CD14-positive monocyte (primary cell): ENCODE data around the gene TM2D1. TPM values are rescaled to one million over a fixed set of nuclear protein-coding genes. Genes with fewer than 3 reads are reported as not detected.

ENCODE experiments used
- DNase-seq, 3 donors: peaks; one replicate each; pipeline ENCODE4 v3.0.0-alpha.2; 2011 to 2022
- H2AFZ ChIP-seq: 2 replicates; pipeline ENCODE4 v1.6.0; 2012; ENCODE audit warnings: mild to moderate bottlenecking, low read depth, low read length, inconsistent platforms; ENCODE audit not compliant: insufficient read depth, poor library complexity, severe bottlenecking
- H3K27ac ChIP-seq, 2 donors: 1 replicate in 1 of 2; 2 replicates in 1 of 2; pipeline ENCODE4 v1.5.1; 2012 to 2013; ENCODE audit warnings: low read length in 2 of 2, control low read depth in 1 of 2, inconsistent platforms in 1 of 2, low read depth in 1 of 2, mild to moderate bottlenecking in 1 of 2
- H3K27me3 ChIP-seq, 2 donors: one replicate each; pipeline versions ENCODE4 v1.6.0 to v1.6.1; 2011 to 2013; ENCODE audit warnings: low read length in 2 of 2; ENCODE audit not compliant: control insufficient read depth in 2 of 2, insufficient read depth in 2 of 2
- H3K36me3 ChIP-seq, 2 donors: replicated peaks in 1 of 2; 1 replicate in 1 of 2; 2 replicates in 1 of 2; pipeline versions ENCODE4 v1.5.1 to v1.6.1; 2012 to 2013; ENCODE audit warnings: low read length in 2 of 2, control low read depth in 1 of 2, inconsistent platforms in 1 of 2, mild to moderate bottlenecking in 1 of 2; ENCODE audit not compliant: insufficient read depth in 2 of 2, control insufficient read depth in 1 of 2
- H3K4me1 ChIP-seq, 2 donors: 1 replicate in 1 of 2; 2 replicates in 1 of 2; pipeline versions ENCODE4 v1.5.1 to v1.6.1; 2012 to 2013; ENCODE audit warnings: low read length in 2 of 2, control low read depth in 1 of 2, inconsistent platforms in 1 of 2, mild to moderate bottlenecking in 1 of 2, moderate library complexity in 1 of 2; ENCODE audit not compliant: insufficient read depth in 2 of 2, control insufficient read depth in 1 of 2
- H3K4me2 ChIP-seq: replicated peaks from 2 replicates; pipeline ENCODE3; 2012; ENCODE audit warnings: low read length, moderate library complexity, mild to moderate bottlenecking; ENCODE audit not compliant: poor library complexity, severe bottlenecking; ENCODE audit errors: extremely low read depth
- H3K4me3 ChIP-seq, 3 experiments: fragments of 200-600 bp in 1 of 3; sonication (generic) in 1 of 3; replicated peaks in 1 of 3; 1 replicate in 2 of 3; 2 replicates in 1 of 3; pipeline ENCODE4 v1.5.1; 2011 to 2013; ENCODE audit warnings: low read length in 3 of 3, mild to moderate bottlenecking in 3 of 3, control low read depth in 2 of 3, low read depth in 2 of 3, inconsistent platforms in 1 of 3, moderate library complexity in 1 of 3
- H3K79me2 ChIP-seq: 2 replicates; pipeline ENCODE4 v1.6.0; 2012; ENCODE audit warnings: mild to moderate bottlenecking, control low read depth, inconsistent platforms, low read length, moderate library complexity; ENCODE audit not compliant: insufficient read depth
- H3K9ac ChIP-seq: 2 replicates; pipeline ENCODE4 v1.6.0; 2017; ENCODE audit warnings: low read length, mild to moderate bottlenecking; ENCODE audit not compliant: insufficient read depth, poor library complexity, severe bottlenecking
- H3K9me3 ChIP-seq, 2 donors: replicated peaks in 1 of 2; 1 replicate in 1 of 2; 2 replicates in 1 of 2; pipeline versions ENCODE4 v1.5.1 to v1.6.1; 2012 to 2013; ENCODE audit warnings: low read length in 2 of 2, control low read depth in 1 of 2; ENCODE audit not compliant: control insufficient read depth in 1 of 2, insufficient read depth in 1 of 2
- H4K20me1 ChIP-seq: 2 replicates; pipeline ENCODE4 v1.6.0; 2012; ENCODE audit warnings: mild to moderate bottlenecking, low read length, control low read depth, moderate library complexity; ENCODE audit not compliant: insufficient read depth
- H3K27ac Mint-ChIP-seq, 7 donors: one replicate each; pipeline ENCODE4 v1.8.0; 2020; ENCODE audit warnings: mild to moderate bottlenecking in 7 of 7, mixed read lengths in 7 of 7, moderate library complexity in 6 of 7, inconsistent platforms in 2 of 7
- H3K27me3 Mint-ChIP-seq, 3 donors: one replicate each; pipeline ENCODE4 v1.8.0; 2021 to 2022; ENCODE audit warnings: low read depth in 3 of 3, mild to moderate bottlenecking in 3 of 3, mixed read lengths in 3 of 3, moderate library complexity in 3 of 3, inconsistent platforms in 1 of 3
- H3K36me3 Mint-ChIP-seq, 2 donors: one replicate each; pipeline ENCODE4 v1.8.0; 2020; ENCODE audit warnings: mixed read lengths in 2 of 2, inconsistent platforms in 1 of 2, mild to moderate bottlenecking in 1 of 2
- H3K4me1 Mint-ChIP-seq: one replicate; pipeline ENCODE4 v1.8.0; 2020; ENCODE audit warnings: mild to moderate bottlenecking, mixed read lengths
- H3K4me3 Mint-ChIP-seq, 2 donors: one replicate each; pipeline ENCODE4 v1.8.0; 2020; ENCODE audit warnings: mild to moderate bottlenecking in 2 of 2, mixed read lengths in 2 of 2, moderate library complexity in 1 of 2
- H3K9me3 Mint-ChIP-seq, 7 donors: one replicate each; pipeline ENCODE4 v1.8.0; 2020 to 2022; ENCODE audit warnings: mixed read lengths in 7 of 7, mild to moderate bottlenecking in 6 of 7, moderate library complexity in 6 of 7, inconsistent platforms in 2 of 7
- WGBS: methylation state at CpG from one replicate; pipeline ENCODE4 v1.1.5; 2013; ENCODE audit warnings: missing lambda C conversion rate; ENCODE audit not compliant: insufficient coverage; 5-methylcytosine and 5-hydroxymethylcytosine counted together
- intact Hi-C, 2 donors: fragments of 100-400 bp; cut with micrococcal nuclease; formaldehyde crosslinking; loops; one replicate each; pipeline versions ENCODE4 v1.15.0 to v1.15.1; 2023
- polyA plus RNA-seq, 3 donors: library from polyadenylated mRNA; depleted of rRNA in 1 of 3; unstranded in 2 of 3; stranded (reverse) in 1 of 3; fragments of 300-500 nt in 2 of 3; fragments of >200 nt in 1 of 3; fragmentation: Illumina TruSeq in 2 of 3; gene quantifications; 1 replicate in 2 of 3; 2 replicates in 1 of 3; pipeline ENCODE4 v1.2.3, GENCODE V29; 2012 to 2021
- TF ChIP-seq, protein P1 (sequence below): fragments of 200-600 bp; IDR thresholded peaks from one replicate; pipeline ENCODE4 v1.8.0; 2022; ENCODE audit warnings: antibody characterized with exemption, mild to moderate bottlenecking

The TM2D1 gene
- polyA plus RNA-seq, 3 donors = 32.6 to 46.6 (median 41.8) TPM

- Histone ChIP-seq H3K9me3 (no peaks in the 10 kb centered on the region), H3K27me3 (peaks cover 0 to 3% of the 10 kb centered on the region in 2 donors), H4K20me1 (no peaks in the 10 kb centered on the region), H3K4me3 (no peak overlapping the region), H3K79me2 (no peaks in the 10 kb centered on the region), H3K36me3 (no peaks in the 10 kb centered on the region), H3K4me1 (no peaks in the 10 kb centered on the region), H3K9ac (no peak overlapping the region), H2AFZ (no peak overlapping the region), H3K27ac (no peak overlapping the region), H3K4me2 (no peak overlapping the region)
- no CpG with 5 or more reads among the region's 4 CpGs for WGBS
- TF ChIP-seq, protein P1, sequence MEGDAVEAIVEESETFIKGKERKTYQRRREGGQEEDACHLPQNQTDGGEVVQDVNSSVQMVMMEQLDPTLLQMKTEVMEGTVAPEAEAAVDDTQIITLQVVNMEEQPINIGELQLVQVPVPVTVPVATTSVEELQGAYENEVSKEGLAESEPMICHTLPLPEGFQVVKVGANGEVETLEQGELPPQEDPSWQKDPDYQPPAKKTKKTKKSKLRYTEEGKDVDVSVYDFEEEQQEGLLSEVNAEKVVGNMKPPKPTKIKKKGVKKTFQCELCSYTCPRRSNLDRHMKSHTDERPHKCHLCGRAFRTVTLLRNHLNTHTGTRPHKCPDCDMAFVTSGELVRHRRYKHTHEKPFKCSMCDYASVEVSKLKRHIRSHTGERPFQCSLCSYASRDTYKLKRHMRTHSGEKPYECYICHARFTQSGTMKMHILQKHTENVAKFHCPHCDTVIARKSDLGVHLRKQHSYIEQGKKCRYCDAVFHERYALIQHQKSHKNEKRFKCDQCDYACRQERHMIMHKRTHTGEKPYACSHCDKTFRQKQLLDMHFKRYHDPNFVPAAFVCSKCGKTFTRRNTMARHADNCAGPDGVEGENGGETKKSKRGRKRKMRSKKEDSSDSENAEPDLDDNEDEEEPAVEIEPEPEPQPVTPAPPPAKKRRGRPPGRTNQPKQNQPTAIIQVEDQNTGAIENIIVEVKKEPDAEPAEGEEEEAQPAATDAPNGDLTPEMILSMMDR = no peak
- Mint-ChIP-seq H3K27ac (no peak overlapping the region), H3K4me3 (no peak overlapping the region), H3K27me3 (peaks cover 3 to 5% (median 3%) of the 10 kb centered on the region in 3 donors), H3K36me3 (no peaks in the 10 kb centered on the region), H3K9me3 (no peaks in the 10 kb centered on the region), H3K4me1 (no peaks in the 10 kb centered on the region)
- intact Hi-C loops = no loop called here
- DNase-seq = no peak
Observed at GRCh38 chr1:61748566-61748965, 23.6 kb upstream of the TM2D1 start.

GRCh38 chr1:61746813-61747212 is 21.9 kb upstream of the TM2D1 start:
- Histone ChIP-seq H3K27ac (no peak overlapping the region), H3K27me3 (peaks cover 4 to 11% of the 10 kb centered on the region in 2 donors), H3K36me3 (no peaks in the 10 kb centered on the region), H4K20me1 (no peaks in the 10 kb centered on the region), H3K9me3 (no peaks in the 10 kb centered on the region), H3K79me2 (no peaks in the 10 kb centered on the region), H3K4me2 (no peak overlapping the region), H3K4me1 (peaks cover 7 to 14% of the 10 kb centered on the region in 2 donors), H3K9ac (no peak overlapping the region), H3K4me3 (no peak overlapping the region), H2AFZ (no peak overlapping the region)
- Mint-ChIP-seq H3K4me3 (no peak overlapping the region), H3K9me3 (no peaks in the 10 kb centered on the region), H3K27me3 (peaks cover 13 to 16% (median 15%) of the 10 kb centered on the region in 3 donors), H3K27ac (no peak overlapping the region), H3K36me3 (no peaks in the 10 kb centered on the region), H3K4me1 (peaks cover 7% of the 10 kb centered on the region)
- WGBS = no CpG with 5 or more reads among the region's 1 CpG
- no peak for DNase-seq
- intact Hi-C loops = no loop called here
- TF ChIP-seq, protein P1 = no peak
